Natural killer cell (primary cell): Measurements from ENCODE around the gene CHD8. TPM values are rescaled to one million over a fixed set of nuclear protein-coding genes. Genes with fewer than 3 reads are reported as not detected.

ENCODE experiments used
- ATAC-seq, 3 donors: fragments of 150-1000 bp in 2 of 3; fragments of 200-7000 bp in 1 of 3; cut with Tn5 transposase; 1 replicate in 1 of 3; 2 replicates in 2 of 3; pipeline ENCODE4 v1.10.0; 2021; ENCODE audit warnings: mild to moderate bottlenecking in 2 of 3, moderate library complexity in 2 of 3
- DNase-seq, 2 donors: peaks; one replicate each; pipeline versions ENCODE4 v3.0.0 to v3.0.0-alpha.2; 2013 to 2021; ENCODE audit warnings: mixed read lengths in 1 of 2
- H3K27ac ChIP-seq: one replicate; pipeline ENCODE4 v1.5.1; 2013; ENCODE audit warnings: mild to moderate bottlenecking, low read length
- H3K27me3 ChIP-seq: one replicate; pipeline ENCODE4 v1.6.1; 2013; ENCODE audit warnings: low read length; ENCODE audit not compliant: control insufficient read depth, insufficient read depth
- H3K36me3 ChIP-seq: one replicate; pipeline ENCODE4 v1.6.1; 2013; ENCODE audit warnings: low read length; ENCODE audit not compliant: control insufficient read depth, insufficient read depth
- H3K4me1 ChIP-seq: one replicate; pipeline ENCODE4 v1.6.1; 2013; ENCODE audit warnings: low read length; ENCODE audit not compliant: control insufficient read depth, insufficient read depth
- H3K4me3 ChIP-seq: one replicate; pipeline ENCODE4 v1.5.1; 2013; ENCODE audit warnings: low read length
- H3K9me3 ChIP-seq: one replicate; pipeline ENCODE4 v1.6.1; 2013; ENCODE audit warnings: low read length; ENCODE audit not compliant: control insufficient read depth, insufficient read depth
- H3K27ac Mint-ChIP-seq, 2 donors: one replicate each; pipeline ENCODE4 v1.8.0; 2022; ENCODE audit warnings: mild to moderate bottlenecking in 2 of 2, mixed read lengths in 2 of 2, moderate library complexity in 1 of 2
- H3K27me3 Mint-ChIP-seq, 2 donors: one replicate each; pipeline ENCODE4 v1.8.0; 2022; ENCODE audit warnings: low read depth in 2 of 2, mixed read lengths in 2 of 2
- H3K36me3 Mint-ChIP-seq: one replicate; pipeline ENCODE4 v1.8.0; 2022; ENCODE audit warnings: mixed read lengths
- H3K4me1 Mint-ChIP-seq, 2 donors: one replicate each; pipeline ENCODE4 v1.8.0; 2022; ENCODE audit warnings: mixed read lengths in 2 of 2
- H3K4me3 Mint-ChIP-seq: one replicate; pipeline ENCODE4 v1.8.0; 2022; ENCODE audit warnings: mild to moderate bottlenecking, moderate library complexity, mixed read lengths
- H3K9me3 Mint-ChIP-seq, 2 donors: one replicate each; pipeline ENCODE4 v1.8.0; 2022; ENCODE audit warnings: mixed read lengths in 2 of 2
- CTCF ChIP-seq: fragments of 200-600 bp; IDR thresholded peaks from one replicate; pipeline ENCODE4 v1.8.0; 2022; ENCODE audit warnings: antibody characterized with exemption
- WGBS: methylation state at CpG from one replicate; pipeline ENCODE4 v1.1.7; 2013; ENCODE audit warnings: missing lambda C conversion rate; ENCODE audit not compliant: insufficient coverage; 5-methylcytosine and 5-hydroxymethylcytosine counted together
- intact Hi-C: fragments of 100-400 bp; cut with micrococcal nuclease; formaldehyde crosslinking; loops from one replicate; pipeline ENCODE4 v1.14.2; 2022
- total RNA-seq, 4 donors: library from RNA; stranded (reverse); fragments of 120-200 nt in 1 of 4; gene quantifications; one replicate each; pipeline versions ENCODE4 v1.2.3 to v1.2.4, GENCODE V29; 2013 to 2022

CHD8 gene
- total RNA-seq, 3 donors from 2014 or later (not counting 1 experiment from before 2014, with no cell fraction given): 150 to 167 (median 162) TPM

DNA sequence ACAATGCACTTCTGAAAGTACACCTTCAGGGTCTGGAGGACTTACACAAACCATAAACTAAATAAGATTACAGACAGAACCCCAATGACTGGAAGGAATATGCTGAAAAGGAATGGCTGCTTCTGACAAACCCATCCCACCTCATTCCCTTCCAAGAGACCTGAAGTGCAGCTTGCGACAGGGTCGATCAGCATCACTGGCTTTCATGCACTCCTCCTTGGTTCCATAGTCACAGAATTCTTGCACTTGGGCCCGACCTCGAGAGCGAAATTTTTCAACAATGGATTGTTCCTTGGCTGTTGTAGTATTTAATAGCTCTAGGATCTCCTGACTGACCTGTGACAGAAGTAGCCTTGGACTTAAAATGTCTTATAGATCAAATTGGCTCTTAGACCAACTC, 45.6 kb upstream of the CHD8 start:
- H3K4me3 ChIP-seq: no peak overlapping the region
- WGBS: 98% methylated on average over 5 of the region's 5 CpGs
- Mint-ChIP-seq H3K4me3 (no peak overlapping the region), H3K27ac (no peak overlapping the region), H3K9me3 (no peaks in the 10 kb centered on the region), H3K27me3 (no peaks in the 10 kb centered on the region), H3K36me3 (peaks cover 10% of the 10 kb centered on the region), H3K4me1 (peaks cover 15% of the 10 kb centered on the region in 2 donors)
- TF ChIP-seq CTCF: no peak
- intact Hi-C loops: no loop called here
- no peaks in the 10 kb centered on the region for H3K27me3 ChIP-seq
- peaks cover 7% of the 10 kb centered on the region for H3K4me1 ChIP-seq
- H3K36me3 ChIP-seq: peaks cover 67% of the 10 kb centered on the region
- H3K27ac ChIP-seq: no peak overlapping the region
- no peaks in the 10 kb centered on the region for H3K9me3 ChIP-seq
- ATAC-seq (no peak), DNase-seq (no peak)

DNA sequence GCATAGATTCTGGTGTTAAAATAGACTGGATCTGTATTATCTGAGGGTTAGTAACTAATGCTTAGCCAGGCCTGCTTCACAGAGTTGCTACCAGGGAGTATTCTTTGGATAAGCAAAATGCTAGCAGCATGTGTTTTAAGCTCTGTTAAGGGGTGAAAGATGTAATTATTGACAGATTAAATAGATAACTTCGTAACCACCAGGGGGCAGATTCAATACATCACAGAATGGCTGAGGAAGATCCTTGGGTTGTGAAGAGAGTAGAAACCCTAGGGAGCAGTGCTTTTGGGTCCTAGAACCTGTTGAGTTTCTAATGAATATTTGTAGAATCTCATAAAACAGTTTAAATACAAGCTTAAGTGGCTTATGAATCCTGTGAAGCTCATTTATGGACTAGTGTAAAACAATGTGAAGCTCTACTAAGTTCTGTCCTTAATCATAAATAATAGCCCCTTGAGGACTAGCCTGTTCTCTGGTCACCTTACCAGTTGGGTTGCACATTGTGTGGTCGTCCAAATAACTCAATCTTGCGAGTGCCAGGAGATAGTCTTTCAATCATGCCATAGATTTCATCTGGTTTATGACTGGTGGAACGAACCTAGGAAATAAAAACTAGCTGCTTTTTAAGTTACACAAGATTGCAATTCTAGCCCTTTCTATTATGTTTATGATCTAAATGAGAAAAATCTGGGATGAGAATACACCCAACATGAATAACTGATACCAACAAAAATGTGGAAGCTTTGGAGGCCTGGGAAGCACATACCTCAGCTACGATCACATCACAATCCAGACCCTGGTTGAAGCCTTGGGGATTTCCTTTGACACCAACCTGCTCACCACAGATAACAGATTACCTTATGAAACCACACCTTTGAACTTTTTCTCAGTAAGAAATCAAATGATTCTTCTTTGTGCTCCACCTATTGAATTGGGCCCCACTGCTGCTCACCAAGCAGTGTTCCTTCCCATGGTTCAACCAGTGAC, 42.9 kb upstream of the CHD8 start:
- intact Hi-C loops: loop anchor here (1.0 kb wide), 1 partner anchor 58 kb away; no protein-coding TSS in a partner anchor
- peak; percentile 61 for TF ChIP-seq CTCF
- no peak overlapping the region for H3K4me3 ChIP-seq
- Mint-ChIP-seq H3K4me3 (no peak overlapping the region), H3K9me3 (no peaks in the 10 kb centered on the region), H3K27me3 (no peaks in the 10 kb centered on the region), H3K27ac (peak overlapping the region; percentile 4 to 57), H3K36me3 (peaks cover 10% of the 10 kb centered on the region), H3K4me1 (peaks cover 5 to 6% of the 10 kb centered on the region in 2 donors)
- no peak overlapping the region for H3K27ac ChIP-seq
- WGBS: 83% methylated on average over 5 of the region's 5 CpGs
- peak in 2 of 3 donors; percentile 63 to 75 for ATAC-seq
- H3K9me3 ChIP-seq: no peaks in the 10 kb centered on the region
- H3K36me3 ChIP-seq: peaks cover 84% of the 10 kb centered on the region
- no peaks in the 10 kb centered on the region for H3K4me1 ChIP-seq
- no peaks in the 10 kb centered on the region for H3K27me3 ChIP-seq
- DNase-seq: peak in 1 of 2 donors; percentile 82

GRCh38 chr14:21496453-21496852, 40.5 kb upstream of the CHD8 start:
- no peak for TF ChIP-seq CTCF

More at GRCh38 chr14:21496453-21496852, 40.5 kb upstream of the CHD8 start:
- DNase-seq (no peak), ATAC-seq (no peak)
- H3K4me3 Mint-ChIP-seq: no peak overlapping the region
- H3K9me3 Mint-ChIP-seq: no peaks in the 10 kb centered on the region
- H3K4me1 Mint-ChIP-seq: peaks cover 5 to 11% of the 10 kb centered on the region in 2 donors
- no peaks in the 10 kb centered on the region for H3K27me3 ChIP-seq
- H3K27ac ChIP-seq: no peak overlapping the region
- H3K27ac Mint-ChIP-seq: no peak overlapping the region
- 97% methylated on average over 2 of the region's 2 CpGs for WGBS
- H3K4me1 ChIP-seq: no peaks in the 10 kb centered on the region
- H3K9me3 ChIP-seq: no peaks in the 10 kb centered on the region
- no peak overlapping the region for H3K4me3 ChIP-seq
- intact Hi-C loops: no loop called here
- peaks cover 18% of the 10 kb centered on the region for H3K36me3 Mint-ChIP-seq
- H3K36me3 ChIP-seq: peaks cover 80% of the 10 kb centered on the region
- no peaks in the 10 kb centered on the region for H3K27me3 Mint-ChIP-seq
